Activated B cell treated with CpG ODN at 0.5 μM for 24 hours (primary cell): ENCODE measurements around the gene SLC13A4. TPM values are rescaled to one million over a fixed set of nuclear protein-coding genes. Genes with fewer than 3 reads are reported as not detected.

ENCODE experiments used
- ATAC-seq: fragments of 200-7000 bp; cut with Tn5 transposase; one replicate; pipeline ENCODE4 v1.10.0; 2021; ENCODE audit warnings: low read depth, mild to moderate bottlenecking, moderate library complexity
- CTCF ChIA-PET: fragments of 350-600 bp; sonication (Branson Sonifier 250); formaldehyde crosslinking; loops from one replicate; lab custom pipeline; 2021; ENCODE audit warnings: antibody characterized with exemption; lab: Charles Lee
- POLR2A ChIA-PET: fragments of 350-600 bp; sonication (Branson Sonifier 250); formaldehyde crosslinking; loops from one replicate; lab custom pipeline; 2021; ENCODE audit warnings: antibody characterized with exemption; lab: Charles Lee
- DNase-seq: peaks from one replicate; pipeline ENCODE4 v3.0.0; 2022
- H3K27ac Mint-ChIP-seq: one replicate; pipeline ENCODE4 v1.8.0; 2020; ENCODE audit warnings: mixed read lengths
- H3K27me3 Mint-ChIP-seq: one replicate; pipeline ENCODE4 v1.8.0; 2021; ENCODE audit warnings: mixed read lengths
- H3K36me3 Mint-ChIP-seq: one replicate; pipeline ENCODE4 v1.8.0; 2021; ENCODE audit warnings: low read depth, mixed read lengths
- H3K4me1 Mint-ChIP-seq: one replicate; pipeline ENCODE4 v1.8.0; 2021; ENCODE audit warnings: mixed read lengths
- H3K4me3 Mint-ChIP-seq: one replicate; pipeline ENCODE4 v1.8.0; 2020; ENCODE audit warnings: mild to moderate bottlenecking, mixed read lengths
- H3K9me3 Mint-ChIP-seq: one replicate; pipeline ENCODE4 v1.8.0; 2020; ENCODE audit warnings: mixed read lengths
- CTCF ChIP-seq: fragments of 200-600 bp; IDR thresholded peaks from one replicate; pipeline ENCODE4 v1.8.0; 2022; ENCODE audit warnings: antibody characterized with exemption, mild to moderate bottlenecking
- intact Hi-C: fragments of 100-400 bp; cut with micrococcal nuclease; formaldehyde crosslinking; loops from one replicate; pipeline ENCODE4 v1.15.1; 2024
- total RNA-seq: library from RNA; stranded (reverse); gene quantifications from 2 replicates; pipeline ENCODE4 v1.2.3, GENCODE V29; 2022

Gene SLC13A4
- total RNA-seq, 1 donor from 2014 or later = not detected

GRCh38 chr7:135718794-135719437, 9.1 kb downstream of the SLC13A4 start:
- Mint-ChIP-seq H3K36me3 (no peaks in the 10 kb centered on the region), H3K9me3 (no peaks in the 10 kb centered on the region), H3K4me3 (no peak overlapping the region), H3K27me3 (peaks cover 14% of the 10 kb centered on the region), H3K27ac (no peak overlapping the region), H3K4me1 (no peaks in the 10 kb centered on the region)
- no peak for ATAC-seq
- TF ChIP-seq CTCF = no peak
- ChIA-PET CTCF (no interaction called here), POLR2A (no interaction called here)
- no peak for DNase-seq
- intact Hi-C loops = no loop called here

GRCh38 chr7:135718219-135718618, 9.8 kb downstream of the SLC13A4 start:
- DNase-seq (no peak), ATAC-seq (no peak)
- CTCF ChIA-PET = no interaction called here
- Mint-ChIP-seq H3K4me1 (no peaks in the 10 kb centered on the region), H3K4me3 (no peak overlapping the region), H3K36me3 (no peaks in the 10 kb centered on the region), H3K27me3 (peaks cover 14% of the 10 kb centered on the region), H3K9me3 (no peaks in the 10 kb centered on the region), H3K27ac (no peak overlapping the region)
- POLR2A ChIA-PET = no interaction called here
- no peak for TF ChIP-seq CTCF
- intact Hi-C loops = no loop called here

GRCh38 chr7:135717693-135718092, 10.3 kb downstream of the SLC13A4 start:
- no peaks in the 10 kb centered on the region for H3K4me1 Mint-ChIP-seq
- no peak for TF ChIP-seq CTCF
- peaks cover 14% of the 10 kb centered on the region for H3K27me3 Mint-ChIP-seq
- ATAC-seq = no peak
- intact Hi-C loops = no loop called here
- H3K27ac Mint-ChIP-seq = no peak overlapping the region
- CTCF ChIA-PET = no interaction called here
- H3K4me3 Mint-ChIP-seq = no peak overlapping the region
- no peaks in the 10 kb centered on the region for H3K9me3 Mint-ChIP-seq
- no peak for DNase-seq
- no peaks in the 10 kb centered on the region for H3K36me3 Mint-ChIP-seq
- POLR2A ChIA-PET = no interaction called here

GRCh38 chr7:135716677-135717238, 11.2 kb downstream of the SLC13A4 start:
- no peaks in the 10 kb centered on the region for H3K36me3 Mint-ChIP-seq
- no peaks in the 10 kb centered on the region for H3K9me3 Mint-ChIP-seq
- DNase-seq (no peak), ATAC-seq (no peak)
- no peak overlapping the region for H3K27ac Mint-ChIP-seq
- CTCF ChIA-PET = no interaction called here
- no peak overlapping the region for H3K4me3 Mint-ChIP-seq
- TF ChIP-seq CTCF = no peak
- POLR2A ChIA-PET = no interaction called here
- no peaks in the 10 kb centered on the region for H3K4me1 Mint-ChIP-seq
- intact Hi-C loops = no loop called here
- H3K27me3 Mint-ChIP-seq = peaks cover 14% of the 10 kb centered on the region

GRCh38 chr7:135715673-135716072, 12.3 kb downstream of the SLC13A4 start:
- intact Hi-C loops = no loop called here
- CTCF ChIA-PET = no interaction called here

More at GRCh38 chr7:135715673-135716072, 12.3 kb downstream of the SLC13A4 start:
- Mint-ChIP-seq H3K9me3 (no peaks in the 10 kb centered on the region), H3K36me3 (no peaks in the 10 kb centered on the region), H3K27me3 (peaks cover 10% of the 10 kb centered on the region), H3K27ac (no peak overlapping the region), H3K4me3 (no peak overlapping the region), H3K4me1 (no peaks in the 10 kb centered on the region)
- POLR2A ChIA-PET = no interaction called here
- no peak for TF ChIP-seq CTCF
- ATAC-seq (no peak), DNase-seq (no peak)
